HepG2 (cell line): ENCODE results near the gene HEY2. TPM values are rescaled to one million over a fixed set of nuclear protein-coding genes. Genes with fewer than 3 reads are reported as not detected.

Experiments used
- ARNT ChIP-seq: fragments of 450-650 bp; IDR thresholded peaks from 2 replicates; pipeline ENCODE4 v1.6.1; 2017
- CCAR2 ChIP-seq: fragments of 200-400 bp; formaldehyde crosslinking; optimal IDR thresholded peaks from 2 replicates; pipeline ENCODE3; 2018; ENCODE audit warnings: low read depth, mild to moderate bottlenecking, low read length, moderate library complexity
- CHD2 ChIP-seq: IDR thresholded peaks from 2 replicates; pipeline ENCODE4 v1.6.1; 2011; ENCODE audit warnings: low read depth, low read length, improper control_type of control experiment
- GTF3A ChIP-seq: sonication (generic); formaldehyde crosslinking; conservative IDR thresholded peaks from 2 replicates; pipeline ENCODE4 v1.4.0; 2020; ENCODE audit warnings: mild to moderate bottlenecking, missing genetic modification reagents
- NCOA1 ChIP-seq: sonication (generic); formaldehyde crosslinking; IDR thresholded peaks from 2 replicates; pipeline ENCODE4 v1.9.0; 2021; ENCODE audit warnings: missing genetic modification reagents
- NKX3-1 ChIP-seq: sonication (generic); formaldehyde crosslinking; IDR thresholded peaks from 2 replicates; pipeline ENCODE4 v1.5.0; 2020; ENCODE audit warnings: missing genetic modification reagents
- PAWR ChIP-seq: sonication (generic); formaldehyde crosslinking; IDR thresholded peaks from 2 replicates; pipeline ENCODE4 v1.4.0; 2020; ENCODE audit warnings: missing genetic modification reagents, mild to moderate bottlenecking, borderline replicate concordance
- SKI ChIP-seq: fragments of 450-650 bp; IDR thresholded peaks from one replicate; pipeline ENCODE4 v1.6.1; 2018; ENCODE audit warnings: mild to moderate bottlenecking; ENCODE audit not compliant: partially characterized antibody
- SRSF4 ChIP-seq: fragments of 200-400 bp; formaldehyde crosslinking; IDR thresholded peaks from one replicate; pipeline ENCODE4 v1.6.1; 2018; ENCODE audit warnings: mild to moderate bottlenecking, low read depth, low read length, moderate library complexity; ENCODE audit not compliant: poor library complexity, severe bottlenecking
- SRY ChIP-seq: sonication (generic); formaldehyde crosslinking; IDR thresholded peaks from 2 replicates; pipeline ENCODE4 v1.8.0; 2022; ENCODE audit warnings: mild to moderate bottlenecking, missing genetic modification reagents
- SUZ12 ChIP-seq: fragments of 150-350 bp; IDR thresholded peaks from 2 replicates; pipeline ENCODE4 v1.6.1; 2014; ENCODE audit warnings: low read depth, low read length
- TBL1XR1 ChIP-seq: fragments of 150-350 bp; IDR thresholded peaks from 2 replicates; pipeline ENCODE4 v1.6.1; 2014; ENCODE audit warnings: borderline replicate concordance, low read length; ENCODE audit not compliant: partially characterized antibody
- TGIF2 ChIP-seq: IDR thresholded peaks from 2 replicates; pipeline ENCODE4 v1.6.1; 2016; ENCODE audit warnings: control low read depth, missing compliant biosample characterization
- ZC3H4 ChIP-seq: sonication (generic); formaldehyde crosslinking; IDR thresholded peaks from 2 replicates; pipeline ENCODE4 v1.4.0; 2020; ENCODE audit warnings: missing genetic modification reagents, borderline replicate concordance
- ZFP90 ChIP-seq: sonication (generic); formaldehyde crosslinking; IDR thresholded peaks from 2 replicates; pipeline ENCODE4 v1.8.0; 2022; ENCODE audit warnings: missing genetic modification reagents, mild to moderate bottlenecking, inconsistent platforms, borderline replicate concordance
- ZNF383 ChIP-seq: sonication (generic); formaldehyde crosslinking; IDR thresholded peaks from 2 replicates; pipeline ENCODE4 v1.4.0; 2020; ENCODE audit warnings: missing genetic modification reagents, mild to moderate bottlenecking, borderline replicate concordance
- ZNF484 ChIP-seq: sonication (generic); formaldehyde crosslinking; IDR thresholded peaks from 2 replicates; pipeline ENCODE4 v1.5.1; 2020; ENCODE audit warnings: mild to moderate bottlenecking, low read depth, missing genetic modification reagents, borderline replicate concordance
- ZNF510 ChIP-seq: sonication (generic); formaldehyde crosslinking; IDR thresholded peaks from 2 replicates; pipeline ENCODE4 v1.4.0; 2020; ENCODE audit warnings: low read depth, mild to moderate bottlenecking, missing genetic modification reagents
- ZNF552 ChIP-seq: sonication (generic); formaldehyde crosslinking; IDR thresholded peaks from 2 replicates; pipeline ENCODE4 v1.9.0; 2022; ENCODE audit warnings: missing genetic modification reagents, mild to moderate bottlenecking, borderline replicate concordance
- ZNF709 ChIP-seq: sonication (generic); formaldehyde crosslinking; IDR thresholded peaks from 2 replicates; pipeline ENCODE4 v1.5.0; 2020; ENCODE audit warnings: mild to moderate bottlenecking, missing genetic modification reagents
- ZNF883 ChIP-seq: sonication (generic); formaldehyde crosslinking; IDR thresholded peaks from 2 replicates; pipeline ENCODE4 v1.5.1; 2020; ENCODE audit warnings: mild to moderate bottlenecking, missing genetic modification reagents; ENCODE audit errors: not compliant biosample characterization
- polyA plus RNA-seq, 8 experiments: library from polyadenylated mRNA; depleted of rRNA in 3 of 8; stranded (reverse) in 7 of 8; unstranded in 1 of 8; fragments of >200 nt; fragmentation: Illumina TruSeq in 4 of 8; extraction: Trizol in 4 of 8; gene quantifications; 2 replicates each; pipeline versions ENCODE4 v1.2.1 to v1.2.3, GENCODE V29; 2011 to 2016; ENCODE audit warnings: low read depth in 4 of 8, missing spikeins in 1 of 8, mixed read lengths in 1 of 8; ENCODE audit not compliant: insufficient read depth in 1 of 8
- total RNA-seq, 5 experiments: library from RNA; depleted of rRNA; stranded (reverse); fragments of >200 nt; fragmentation: Illumina TruSeq; extraction: Trizol; gene quantifications; 2 replicates each; pipeline ENCODE4 v1.2.3, GENCODE V29; 2016; ENCODE audit warnings: low read depth in 1 of 5
- TF ChIP-seq, protein P1 (sequence below): sonication (generic); formaldehyde crosslinking; IDR thresholded peaks from 2 replicates; pipeline ENCODE4 v1.5.1; 2020; ENCODE audit warnings: mild to moderate bottlenecking, missing genetic modification reagents, moderate library complexity
- TF ChIP-seq, protein P2 (sequence below): sonication (generic); formaldehyde crosslinking; IDR thresholded peaks from 2 replicates; pipeline ENCODE4 v1.8.1; 2023; ENCODE audit warnings: mild to moderate bottlenecking, missing genetic modification reagents
- TF ChIP-seq, protein P3 (sequence below): sonication (generic); formaldehyde crosslinking; IDR thresholded peaks from 2 replicates; pipeline ENCODE4 v1.4.0; 2020; ENCODE audit warnings: low read depth, mild to moderate bottlenecking, missing genetic modification reagents

The HEY2 gene
- total and polyA plus RNA-seq, 2 of the 13 experiments (the other 11 are each of a cell fraction or from before 2014, with no cell fraction given) = 0.04 TPM

DNA sequence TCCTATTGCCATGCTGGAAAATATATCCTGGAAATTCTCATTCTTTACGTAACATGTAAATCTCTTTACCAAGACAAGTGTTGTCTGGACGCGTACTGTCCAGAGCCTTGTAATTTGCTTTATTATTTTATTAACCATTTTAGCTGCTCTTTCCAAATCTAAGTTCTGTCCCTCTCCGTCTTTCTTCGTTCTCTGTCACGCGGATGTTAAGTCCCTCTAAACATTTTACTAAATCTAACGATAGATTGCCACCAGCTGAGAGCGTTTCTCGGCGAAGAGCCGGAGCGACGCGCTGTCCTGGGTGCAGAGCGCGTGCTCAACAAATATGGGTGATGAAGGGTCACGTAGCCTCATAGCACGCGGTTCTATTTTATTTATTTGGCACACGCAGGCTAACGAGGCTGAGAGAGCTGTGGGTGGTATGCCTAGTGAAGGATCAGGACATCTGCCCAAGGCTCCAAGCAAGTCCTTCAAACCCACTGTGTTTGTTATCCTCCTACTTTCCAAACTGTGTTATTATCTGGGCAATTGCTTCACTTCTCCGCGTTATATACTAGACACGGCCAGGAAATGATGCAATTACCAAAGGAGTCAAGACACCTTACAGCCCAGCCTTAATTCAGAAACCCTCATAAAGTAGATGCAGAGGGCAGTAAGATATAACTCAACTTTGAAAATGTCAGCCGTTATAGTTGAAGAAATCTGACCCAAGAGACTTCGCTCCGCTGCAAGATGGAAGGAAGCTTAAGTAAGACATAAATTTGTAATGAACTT, 31.3 kb downstream of the HEY2 start (continued):
- TF ChIP-seq, protein P1, sequence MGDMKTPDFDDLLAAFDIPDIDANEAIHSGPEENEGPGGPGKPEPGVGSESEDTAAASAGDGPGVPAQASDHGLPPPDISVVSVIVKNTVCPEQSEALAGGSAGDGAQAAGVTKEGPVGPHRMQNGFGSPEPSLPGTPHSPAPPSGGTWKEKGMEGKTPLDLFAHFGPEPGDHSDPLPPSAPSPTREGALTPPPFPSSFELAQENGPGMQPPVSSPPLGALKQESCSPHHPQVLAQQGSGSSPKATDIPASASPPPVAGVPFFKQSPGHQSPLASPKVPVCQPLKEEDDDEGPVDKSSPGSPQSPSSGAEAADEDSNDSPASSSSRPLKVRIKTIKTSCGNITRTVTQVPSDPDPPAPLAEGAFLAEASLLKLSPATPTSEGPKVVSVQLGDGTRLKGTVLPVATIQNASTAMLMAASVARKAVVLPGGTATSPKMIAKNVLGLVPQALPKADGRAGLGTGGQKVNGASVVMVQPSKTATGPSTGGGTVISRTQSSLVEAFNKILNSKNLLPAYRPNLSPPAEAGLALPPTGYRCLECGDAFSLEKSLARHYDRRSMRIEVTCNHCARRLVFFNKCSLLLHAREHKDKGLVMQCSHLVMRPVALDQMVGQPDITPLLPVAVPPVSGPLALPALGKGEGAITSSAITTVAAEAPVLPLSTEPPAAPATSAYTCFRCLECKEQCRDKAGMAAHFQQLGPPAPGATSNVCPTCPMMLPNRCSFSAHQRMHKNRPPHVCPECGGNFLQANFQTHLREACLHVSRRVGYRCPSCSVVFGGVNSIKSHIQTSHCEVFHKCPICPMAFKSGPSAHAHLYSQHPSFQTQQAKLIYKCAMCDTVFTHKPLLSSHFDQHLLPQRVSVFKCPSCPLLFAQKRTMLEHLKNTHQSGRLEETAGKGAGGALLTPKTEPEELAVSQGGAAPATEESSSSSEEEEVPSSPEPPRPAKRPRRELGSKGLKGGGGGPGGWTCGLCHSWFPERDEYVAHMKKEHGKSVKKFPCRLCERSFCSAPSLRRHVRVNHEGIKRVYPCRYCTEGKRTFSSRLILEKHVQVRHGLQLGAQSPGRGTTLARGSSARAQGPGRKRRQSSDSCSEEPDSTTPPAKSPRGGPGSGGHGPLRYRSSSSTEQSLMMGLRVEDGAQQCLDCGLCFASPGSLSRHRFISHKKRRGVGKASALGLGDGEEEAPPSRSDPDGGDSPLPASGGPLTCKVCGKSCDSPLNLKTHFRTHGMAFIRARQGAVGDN = peak; percentile 96
- TF ChIP-seq CHD2 = no peak
- no peak for TF ChIP-seq TGIF2 (CRISPR knock-in tag)
- 0 out of 2 replicates have a peak, but pooled peaks have one; percentile 18 for TF ChIP-seq NCOA1 (CRISPR knock-in tag)
- TF ChIP-seq, protein P2, sequence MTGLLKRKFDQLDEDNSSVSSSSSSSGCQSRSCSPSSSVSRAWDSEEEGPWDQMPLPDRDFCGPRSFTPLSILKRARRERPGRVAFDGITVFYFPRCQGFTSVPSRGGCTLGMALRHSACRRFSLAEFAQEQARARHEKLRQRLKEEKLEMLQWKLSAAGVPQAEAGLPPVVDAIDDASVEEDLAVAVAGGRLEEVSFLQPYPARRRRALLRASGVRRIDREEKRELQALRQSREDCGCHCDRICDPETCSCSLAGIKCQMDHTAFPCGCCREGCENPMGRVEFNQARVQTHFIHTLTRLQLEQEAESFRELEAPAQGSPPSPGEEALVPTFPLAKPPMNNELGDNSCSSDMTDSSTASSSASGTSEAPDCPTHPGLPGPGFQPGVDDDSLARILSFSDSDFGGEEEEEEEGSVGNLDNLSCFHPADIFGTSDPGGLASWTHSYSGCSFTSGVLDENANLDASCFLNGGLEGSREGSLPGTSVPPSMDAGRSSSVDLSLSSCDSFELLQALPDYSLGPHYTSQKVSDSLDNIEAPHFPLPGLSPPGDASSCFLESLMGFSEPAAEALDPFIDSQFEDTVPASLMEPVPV = peak; percentile 60; the same call in 1 of the 2 replicates
- no peak for TF ChIP-seq PAWR
- no peak for TF ChIP-seq ZNF883 (CRISPR knock-in tag)
- TF ChIP-seq SRY (CRISPR knock-in tag) = peak; percentile 88; the same call in 1 of the 2 replicates
- TF ChIP-seq ZNF552 (CRISPR knock-in tag) = no peak
- 0 out of 2 replicates have a peak, but pooled peaks have one; percentile 18 for TF ChIP-seq ZFP90
- TF ChIP-seq NKX3-1 (CRISPR knock-in tag) = no peak; the same call in 1 of the 2 replicates
- TF ChIP-seq ZNF383 (CRISPR knock-in tag) = no peak
- no peak; the same call in 1 of the 2 replicates for TF ChIP-seq GTF3A (CRISPR knock-in tag)
- TF ChIP-seq, protein P3, sequence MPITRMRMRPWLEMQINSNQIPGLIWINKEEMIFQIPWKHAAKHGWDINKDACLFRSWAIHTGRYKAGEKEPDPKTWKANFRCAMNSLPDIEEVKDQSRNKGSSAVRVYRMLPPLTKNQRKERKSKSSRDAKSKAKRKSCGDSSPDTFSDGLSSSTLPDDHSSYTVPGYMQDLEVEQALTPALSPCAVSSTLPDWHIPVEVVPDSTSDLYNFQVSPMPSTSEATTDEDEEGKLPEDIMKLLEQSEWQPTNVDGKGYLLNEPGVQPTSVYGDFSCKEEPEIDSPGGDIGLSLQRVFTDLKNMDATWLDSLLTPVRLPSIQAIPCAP (CRISPR knock-in tag) = no peak
- no peak for TF ChIP-seq ZNF510
- TF ChIP-seq ZNF709 (CRISPR knock-in tag) = no peak; the same call in 1 of the 2 replicates
- no peak for TF ChIP-seq ARNT
- no peak for TF ChIP-seq SUZ12
- no peak for TF ChIP-seq SKI
- no peak for TF ChIP-seq TBL1XR1
- no peak for TF ChIP-seq ZNF484
- peak; percentile 23; the same call in 1 of the 2 replicates for TF ChIP-seq ZC3H4 (CRISPR knock-in tag)
- TF ChIP-seq SRSF4 = no peak
- no peak for TF ChIP-seq CCAR2
